Posterior vena cava (tissue), 2 donors: ENCODE measurements around the gene LRCH4. TPM values are rescaled to one million over a fixed set of nuclear protein-coding genes. Genes with fewer than 3 reads are reported as not detected.
A peak's percentile ranks its signal among the peaks of the same experiment; 100 is the strongest.
"Not testable (repeated sequence)": the region's sequence is repeated elsewhere in the genome, so short reads cannot be mapped to it uniquely, and the experiment has no call there.

Experiments
- DNase-seq: peaks from one replicate; pipeline ENCODE4 v3.0.0-alpha.2; 2020; ENCODE audit warnings: low spot score
- intact Hi-C, 2 donors: fragments of 100-400 bp; cut with DNase I; formaldehyde crosslinking; loops; one replicate each; pipeline versions ENCODE4 v1.14.1 to v1.14.2; 2022 to 2023
- total RNA-seq, 2 donors: library from RNA; stranded (reverse); fragmentation: NEBNext Ultra II Directional; extraction: Animal tissue kit (Norgen Biotek cat#: 25700); gene quantifications; one replicate each; pipeline ENCODE4 v1.2.1, GENCODE V29; 2021
- donor health status: DM: yes; HTN: yes; CAD: no.
- donor health status: DM: yes; HTN: yes; CAD: no.

The LRCH4 gene
- total RNA-seq, 2 donors from 2014 or later = 28.5 to 30.7 TPM

DNA sequence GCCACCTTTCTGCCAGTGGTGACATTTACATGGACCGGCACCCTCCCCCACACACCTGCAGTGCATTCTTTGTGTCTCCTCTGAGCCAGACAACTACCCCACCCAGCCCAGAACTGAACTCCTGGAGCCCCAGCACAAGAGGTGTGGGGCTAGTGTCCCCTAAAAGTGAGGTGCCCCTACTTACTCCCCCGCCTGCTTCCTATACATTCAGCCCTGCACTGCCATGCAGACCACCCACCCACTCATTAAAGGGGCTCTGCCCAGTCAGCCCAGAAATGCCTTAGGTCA lies 14.2 kb downstream of the LRCH4 start:
- intact Hi-C loops = no loop called here

GRCh38 chr7:100570954-100571828 lies 14.7 kb downstream of the LRCH4 start:
- DNase-seq = peak; percentile 71
- intact Hi-C loops = no loop called here

More for the DNA sequence above, 14.2 kb downstream of the LRCH4 start:
- DNase-seq = no peak

- peak; percentile 85 for DNase-seq
These were observed 16.8 kb downstream of the LRCH4 start for GRCh38 chr7:100568896-100569844.

DNA sequence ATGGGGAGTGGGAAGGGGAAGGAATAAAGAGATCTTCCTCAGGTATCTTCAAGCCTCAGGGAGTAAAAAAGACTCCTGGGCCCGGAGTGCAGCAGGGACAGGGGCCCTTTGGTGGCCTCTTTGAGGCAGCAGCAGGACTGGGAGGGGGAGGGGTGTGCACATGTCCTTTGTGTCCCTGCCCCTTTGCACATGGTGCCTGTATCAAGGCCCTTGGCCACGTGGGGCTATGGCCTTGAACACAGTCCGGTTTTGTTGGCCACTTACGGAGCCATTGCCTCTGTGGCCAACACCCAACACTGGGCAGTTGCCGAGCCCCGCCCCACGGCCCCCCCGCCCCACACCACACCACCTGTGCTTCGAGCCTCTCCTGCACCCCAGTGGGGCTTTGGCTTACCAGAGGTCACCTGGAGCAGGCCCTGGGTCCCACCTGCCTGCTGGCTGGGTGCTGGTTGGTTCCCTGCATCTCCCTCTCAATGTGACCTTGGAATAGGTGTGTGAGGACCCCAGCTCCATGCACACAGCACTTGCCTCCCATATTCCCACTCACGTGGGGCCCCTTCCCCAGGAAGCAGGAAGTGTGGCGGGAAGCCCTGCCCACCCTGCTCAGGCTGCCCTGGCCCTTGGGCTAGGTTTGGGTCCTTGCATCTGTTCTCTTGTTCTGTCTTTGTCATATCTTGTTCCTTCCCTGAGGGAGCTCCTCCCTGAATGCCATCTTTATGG lies 17.6 kb downstream of the LRCH4 start:
- peak; percentile 57 for DNase-seq
- intact Hi-C loops = loop anchor here in 1 of 2 donors (10.0 kb wide), 1 partner anchor 286 kb away; the partner anchor contains the start of gene SLC12A9

More at GRCh38 chr7:100568896-100569844, 16.8 kb downstream of the LRCH4 start:
- intact Hi-C loops = loop anchor here in 1 of 2 donors (10.0 kb wide), 1 partner anchor 286 kb away; the partner anchor contains the start of gene SLC12A9

DNA sequence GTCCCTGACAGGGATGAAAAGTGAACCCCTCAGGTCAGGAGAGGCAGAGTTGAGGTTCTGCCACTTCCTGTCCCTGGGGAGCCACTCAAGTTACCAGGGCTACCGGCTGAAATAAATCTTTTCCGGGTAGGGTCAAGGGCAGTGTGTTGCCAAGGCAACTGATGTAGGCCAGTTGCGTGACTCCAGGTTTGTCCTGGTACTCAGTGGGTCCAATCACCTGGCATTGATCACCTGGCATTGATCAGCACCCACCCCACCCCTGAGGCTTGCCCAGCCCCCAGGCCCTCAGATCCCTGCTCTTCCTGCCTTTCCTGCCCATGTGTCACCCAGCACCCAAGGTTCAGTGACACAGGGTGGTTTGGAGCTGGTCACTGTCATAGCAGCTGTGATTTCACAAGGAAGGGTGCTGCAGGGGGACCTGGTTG lies 18.2 kb downstream of the LRCH4 start:
- DNase-seq = no peak

GRCh38 chr7:100567031-100567730 lies 18.7 kb downstream of the LRCH4 start:
- DNase-seq = peak; percentile 78
- intact Hi-C loops = loop anchor here in 1 of 2 donors (10.0 kb wide), 1 partner anchor 288 kb away; the partner anchor contains the start of gene SLC12A9

More for the DNA sequence above, 18.2 kb downstream of the LRCH4 start:
- intact Hi-C loops = loop anchor here in 1 of 2 donors (10.0 kb wide), 1 partner anchor 287 kb away; the partner anchor contains the start of gene SLC12A9

DNA sequence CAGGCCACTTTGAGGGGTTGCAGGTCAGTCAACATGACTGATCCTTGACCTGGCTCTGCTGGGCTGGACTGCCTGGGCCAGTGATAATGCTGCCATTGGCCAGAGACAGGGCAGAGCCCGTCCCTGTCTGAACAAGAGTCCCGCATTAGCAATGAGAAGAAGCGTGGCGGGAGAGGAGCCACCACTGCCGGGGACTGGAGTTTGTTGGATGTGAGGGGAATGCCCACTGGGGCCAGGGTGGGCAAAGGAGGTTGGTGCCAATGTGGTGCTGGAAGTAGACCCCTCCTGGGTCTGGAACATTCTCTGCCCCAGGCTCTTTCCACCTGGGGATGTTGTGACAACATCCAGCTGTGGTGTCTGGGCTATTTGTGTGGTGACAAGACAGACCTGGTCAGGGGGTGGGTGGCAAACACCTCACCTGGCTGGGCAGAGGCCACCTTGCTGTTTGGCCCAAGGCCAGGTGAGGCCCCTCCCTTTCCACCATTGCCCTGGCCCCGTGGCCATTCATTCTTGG lies 19.9 kb downstream of the LRCH4 start:
- intact Hi-C loops = loop anchor here in 1 of 2 donors (10.0 kb wide), 1 partner anchor 289 kb away; the partner anchor contains the start of gene SLC12A9
- DNase-seq = peak; percentile 74

DNA sequence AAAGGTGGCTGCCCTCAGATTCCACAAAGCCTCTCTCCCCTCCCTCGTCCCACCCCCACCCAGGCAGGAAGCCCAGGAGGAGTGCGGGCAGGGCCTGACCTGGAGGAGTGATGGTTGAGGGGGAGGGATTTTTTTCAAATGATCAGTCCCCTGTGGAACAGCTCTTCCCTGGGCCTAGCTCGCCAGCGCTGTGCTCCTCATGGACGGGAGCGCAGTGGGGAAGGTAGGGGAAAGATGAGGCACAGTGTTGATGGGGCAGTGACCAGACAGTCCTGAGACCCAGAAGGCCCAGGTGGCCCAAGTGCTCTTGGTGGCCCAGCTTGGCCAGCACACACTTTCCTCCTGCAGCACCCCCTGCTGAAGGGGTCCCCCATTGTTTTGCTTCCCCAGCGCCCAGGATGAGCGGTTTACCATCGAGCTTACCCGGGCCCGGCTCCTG lies 20.8 kb downstream of the LRCH4 start:
- DNase-seq = no peak
- intact Hi-C loops = loop anchor here in 1 of 2 donors (10.0 kb wide), 1 partner anchor 290 kb away; the partner anchor contains the start of gene SLC12A9

- not testable (repeated sequence) for DNase-seq
- intact Hi-C loops = loop anchor here (5.0 to 10.0 kb wide), 4 partner anchors 82 to 290 kb away; partner anchors contain the start of genes GIGYF1 (in 2 of the 2), NYAP1 (in 1 of the 2) and SLC12A9 (in 1 of the 2)
These were observed 21.5 kb downstream of the LRCH4 start for GRCh38 chr7:100564405-100564804.

GRCh38 chr7:100563809-100564400 lies 22.0 kb downstream of the LRCH4 start:
- intact Hi-C loops = loop anchor here (5.0 to 10.0 kb wide), 4 partner anchors 82 to 291 kb away; partner anchors contain the start of genes GIGYF1 (in 2 of the 2), NYAP1 (in 1 of the 2) and SLC12A9 (in 1 of the 2)
- peak; percentile 95 for DNase-seq

DNA sequence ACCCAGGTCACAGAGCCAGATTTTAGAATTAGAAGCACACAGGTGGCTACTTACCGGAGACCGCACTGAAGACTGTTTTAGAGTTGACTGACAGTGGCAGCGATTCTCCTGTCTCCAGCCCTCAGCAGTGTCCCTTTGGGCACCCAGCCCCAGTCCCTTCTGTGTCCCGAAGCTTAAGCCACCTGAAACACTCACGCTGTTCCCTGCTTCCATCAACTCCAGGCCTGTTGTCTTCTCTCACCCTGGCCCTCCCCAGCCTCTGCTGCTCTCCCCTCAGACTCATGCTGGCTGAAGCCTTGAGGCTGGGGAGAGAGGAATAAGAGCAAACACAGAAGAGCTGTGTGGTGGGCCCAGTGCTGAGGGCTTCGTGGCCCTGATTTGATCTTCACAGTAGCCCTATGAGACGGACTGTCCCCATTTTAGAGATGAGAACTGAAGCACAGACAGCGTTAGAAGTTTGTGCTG lies 22.8 kb downstream of the LRCH4 start:
- intact Hi-C loops = loop anchor here (5.0 to 10.0 kb wide), 4 partner anchors 81 to 292 kb away; partner anchors contain the start of genes GIGYF1 (in 2 of the 2), NYAP1 (in 1 of the 2) and SLC12A9 (in 1 of the 2)

GRCh38 chr7:100562195-100563099 lies 23.5 kb downstream of the LRCH4 start:
- intact Hi-C loops = loop anchor here (5.0 to 10.0 kb wide), 4 partner anchors 80 to 292 kb away; partner anchors contain the start of genes GIGYF1 (in 2 of the 2), NYAP1 (in 1 of the 2) and SLC12A9 (in 1 of the 2)
- DNase-seq = peak; percentile 74

More for the DNA sequence above, 22.8 kb downstream of the LRCH4 start:
- no peak for DNase-seq

GRCh38 chr7:100561491-100562194 lies 24.3 kb downstream of the LRCH4 start:
- intact Hi-C loops = loop anchor here (5.0 to 10.0 kb wide), 4 partner anchors 79 to 293 kb away; partner anchors contain the start of genes GIGYF1 (in 2 of the 2), NYAP1 (in 1 of the 2) and SLC12A9 (in 1 of the 2)
- peak; percentile 74 for DNase-seq

GRCh38 chr7:100559127-100559526 lies 26.8 kb downstream of the LRCH4 start:
- intact Hi-C loops = loop anchor here (5.0 kb wide), 2 partner anchors 77 to 97 kb away; partner anchors contain the start of genes NYAP1 (in 1 of the 2) and SPACDR (in 1 of the 2)

GRCh38 chr7:100556541-100556940 lies 29.4 kb downstream of the LRCH4 start:
- no peak for DNase-seq
- intact Hi-C loops = loop anchor here (5.0 kb wide), 2 partner anchors 74 to 94 kb away; partner anchors contain the start of genes NYAP1 (in 1 of the 2) and SPACDR (in 1 of the 2)

More at GRCh38 chr7:100559127-100559526, 26.8 kb downstream of the LRCH4 start:
- no peak for DNase-seq
